ENCODE results near the gene PLD4.

DNA sequence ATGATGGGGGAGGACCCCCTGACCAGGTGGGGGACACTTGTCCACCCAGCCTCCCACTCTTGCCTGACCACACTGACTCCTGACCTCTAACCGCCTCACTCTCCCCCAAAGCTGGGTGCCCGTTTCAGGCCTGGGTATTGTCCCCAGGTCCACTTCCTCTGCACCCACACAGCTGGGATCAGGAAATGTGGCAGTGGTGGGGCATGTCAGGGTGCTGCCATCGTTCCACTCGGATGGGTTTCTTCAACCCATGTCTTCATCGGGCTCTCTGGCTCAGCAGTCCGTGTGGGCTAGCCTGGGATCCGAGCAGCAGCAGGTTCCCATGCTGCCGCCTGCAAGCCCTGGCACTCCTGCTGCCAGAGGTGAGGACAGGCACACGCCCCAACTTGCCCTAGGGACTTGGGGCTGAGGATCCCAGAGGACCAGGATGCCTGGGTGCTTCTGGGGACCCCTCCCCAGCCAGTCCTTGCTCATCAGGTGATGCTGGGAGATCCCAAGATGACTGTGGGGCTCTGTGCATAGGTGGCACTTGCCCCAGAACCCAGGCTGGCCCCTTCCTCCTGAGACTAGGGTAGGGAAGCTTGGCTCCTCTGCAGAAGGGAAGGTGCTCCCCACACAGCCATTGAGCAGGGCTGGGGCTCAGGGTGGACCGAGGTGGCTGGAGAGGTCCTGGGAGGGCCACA, 58.0 kb downstream of the PLD4 start:
- TF ChIP-seq, protein P1, sequence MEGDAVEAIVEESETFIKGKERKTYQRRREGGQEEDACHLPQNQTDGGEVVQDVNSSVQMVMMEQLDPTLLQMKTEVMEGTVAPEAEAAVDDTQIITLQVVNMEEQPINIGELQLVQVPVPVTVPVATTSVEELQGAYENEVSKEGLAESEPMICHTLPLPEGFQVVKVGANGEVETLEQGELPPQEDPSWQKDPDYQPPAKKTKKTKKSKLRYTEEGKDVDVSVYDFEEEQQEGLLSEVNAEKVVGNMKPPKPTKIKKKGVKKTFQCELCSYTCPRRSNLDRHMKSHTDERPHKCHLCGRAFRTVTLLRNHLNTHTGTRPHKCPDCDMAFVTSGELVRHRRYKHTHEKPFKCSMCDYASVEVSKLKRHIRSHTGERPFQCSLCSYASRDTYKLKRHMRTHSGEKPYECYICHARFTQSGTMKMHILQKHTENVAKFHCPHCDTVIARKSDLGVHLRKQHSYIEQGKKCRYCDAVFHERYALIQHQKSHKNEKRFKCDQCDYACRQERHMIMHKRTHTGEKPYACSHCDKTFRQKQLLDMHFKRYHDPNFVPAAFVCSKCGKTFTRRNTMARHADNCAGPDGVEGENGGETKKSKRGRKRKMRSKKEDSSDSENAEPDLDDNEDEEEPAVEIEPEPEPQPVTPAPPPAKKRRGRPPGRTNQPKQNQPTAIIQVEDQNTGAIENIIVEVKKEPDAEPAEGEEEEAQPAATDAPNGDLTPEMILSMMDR (IDR thresholded peaks at IDR 0.05) = no peak
- TF ChIP-seq POLR2AphosphoS5 (IDR thresholded peaks at IDR 0.05) = no peak
- TF ChIP-seq EP300 (IDR thresholded peaks at IDR 0.05) = no peak

Data from gastroesophageal sphincter (tissue), 3 donors.